Testis (tissue), 3 donors: ENCODE data around the gene MPC1L. TPM values are rescaled to one million over a fixed set of nuclear protein-coding genes. Genes with fewer than 3 reads are reported as not detected.

Source experiments
- DNase-seq: peaks from one replicate; pipeline ENCODE4 v3.0.0-alpha.2; 2019
- H3K27ac ChIP-seq, 2 donors: fragments of 200-600 bp; sonication (generic); one replicate each; pipeline ENCODE4 v1.5.1; 2019
- H3K27me3 ChIP-seq: fragments of 200-600 bp; sonication (generic); one replicate; pipeline ENCODE4 v1.5.1; 2019
- H3K36me3 ChIP-seq: fragments of 200-600 bp; sonication (generic); one replicate; pipeline ENCODE4 v1.5.1; 2017; ENCODE audit warnings: low read depth; ENCODE audit errors: missing control alignments
- H3K4me1 ChIP-seq: fragments of 200-600 bp; sonication (generic); one replicate; pipeline ENCODE4 v1.5.1; 2019
- H3K4me3 ChIP-seq, 2 donors: fragments of 200-600 bp; sonication (generic); one replicate each; pipeline ENCODE4 v1.5.1; 2017 to 2019
- H3K9me3 ChIP-seq: fragments of 200-600 bp; sonication (generic); one replicate; pipeline ENCODE4 v1.5.1; 2017
- POLR2A ChIP-seq: fragments of 450-650 bp; IDR thresholded peaks from one replicate; pipeline ENCODE4 v1.6.1; 2017; ENCODE audit warnings: antibody characterized with exemption, mild to moderate bottlenecking, moderate library complexity
- WGBS, 2 donors: methylation state at CpG; one replicate each; pipeline ENCODE4 v1.1.5; 2018; 5-methylcytosine and 5-hydroxymethylcytosine counted together
- intact Hi-C: fragments of 100-400 bp; cut with DNase I; formaldehyde crosslinking; loops from one replicate; pipeline ENCODE4 v1.15.1; 2023; ENCODE audit warnings: low total_unique reads
- polyA plus RNA-seq: library from polyadenylated mRNA; stranded (reverse); fragments of 350-450 nt; fragmentation: Illumina TruSeq; extraction: RNeasy Lipid Tissue Mini Kit (QIAGEN cat#74804); gene quantifications from one replicate; pipeline ENCODE4 v1.2.3, GENCODE V29; 2014; ENCODE audit warnings: low read depth, low replicate concordance; ENCODE audit not compliant: insufficient read depth
- total RNA-seq, 2 donors: library from RNA; depleted of rRNA; stranded (reverse); fragments of >200 nt; gene quantifications; one replicate each; pipeline ENCODE4 v1.2.3, GENCODE V29; 2016
- TF ChIP-seq, protein P1 (sequence below), 3 experiments: fragments of 450-650 bp in 2 of 3; fragments of 200-600 bp in 1 of 3; sonication (generic) in 1 of 3; IDR thresholded peaks; one replicate each; pipeline ENCODE4 v1.5.1; 2016 to 2019; ENCODE audit warnings: antibody characterized with exemption in 3 of 3, mild to moderate bottlenecking in 2 of 3, moderate library complexity in 1 of 3

Gene MPC1L
- total and polyA plus RNA-seq, 3 donors from 2014 or later = 8.5 to 17.3 (median 11.4) TPM

- no peaks in the 10 kb centered on the region for H3K9me3 ChIP-seq
- no peak overlapping the region for H3K27ac ChIP-seq
- H3K36me3 ChIP-seq = no peaks in the 10 kb centered on the region
- no peak for DNase-seq
- no peak overlapping the region for H3K4me3 ChIP-seq
- H3K4me1 ChIP-seq = no peaks in the 10 kb centered on the region
- 83 to 85% methylated on average over 1 of the region's 1 CpG for WGBS, 2 donors
- no peaks in the 10 kb centered on the region for H3K27me3 ChIP-seq
- intact Hi-C loops = no loop called here
- no peak for TF ChIP-seq POLR2A
- TF ChIP-seq, protein P1, sequence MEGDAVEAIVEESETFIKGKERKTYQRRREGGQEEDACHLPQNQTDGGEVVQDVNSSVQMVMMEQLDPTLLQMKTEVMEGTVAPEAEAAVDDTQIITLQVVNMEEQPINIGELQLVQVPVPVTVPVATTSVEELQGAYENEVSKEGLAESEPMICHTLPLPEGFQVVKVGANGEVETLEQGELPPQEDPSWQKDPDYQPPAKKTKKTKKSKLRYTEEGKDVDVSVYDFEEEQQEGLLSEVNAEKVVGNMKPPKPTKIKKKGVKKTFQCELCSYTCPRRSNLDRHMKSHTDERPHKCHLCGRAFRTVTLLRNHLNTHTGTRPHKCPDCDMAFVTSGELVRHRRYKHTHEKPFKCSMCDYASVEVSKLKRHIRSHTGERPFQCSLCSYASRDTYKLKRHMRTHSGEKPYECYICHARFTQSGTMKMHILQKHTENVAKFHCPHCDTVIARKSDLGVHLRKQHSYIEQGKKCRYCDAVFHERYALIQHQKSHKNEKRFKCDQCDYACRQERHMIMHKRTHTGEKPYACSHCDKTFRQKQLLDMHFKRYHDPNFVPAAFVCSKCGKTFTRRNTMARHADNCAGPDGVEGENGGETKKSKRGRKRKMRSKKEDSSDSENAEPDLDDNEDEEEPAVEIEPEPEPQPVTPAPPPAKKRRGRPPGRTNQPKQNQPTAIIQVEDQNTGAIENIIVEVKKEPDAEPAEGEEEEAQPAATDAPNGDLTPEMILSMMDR (IDR thresholded peaks at IDR 0.05) = no peak
These were observed 29.4 kb downstream of the MPC1L start for GRCh38 chrX:40652664-40653063.

- no peak overlapping the region for H3K27ac ChIP-seq
- H3K4me1 ChIP-seq = no peaks in the 10 kb centered on the region
- 57 to 69% methylated on average over 2 of the region's 2 CpGs for WGBS, 2 donors
- intact Hi-C loops = no loop called here
- TF ChIP-seq, protein P1 (IDR thresholded peaks at IDR 0.05) = no peak
- TF ChIP-seq POLR2A = no peak
- no peaks in the 10 kb centered on the region for H3K36me3 ChIP-seq
- no peaks in the 10 kb centered on the region for H3K27me3 ChIP-seq
- H3K4me3 ChIP-seq = no peak overlapping the region
- H3K9me3 ChIP-seq = no peaks in the 10 kb centered on the region
- no peak for DNase-seq
These were observed 30.3 kb downstream of the MPC1L start for GRCh38 chrX:40653535-40653934.

DNA sequence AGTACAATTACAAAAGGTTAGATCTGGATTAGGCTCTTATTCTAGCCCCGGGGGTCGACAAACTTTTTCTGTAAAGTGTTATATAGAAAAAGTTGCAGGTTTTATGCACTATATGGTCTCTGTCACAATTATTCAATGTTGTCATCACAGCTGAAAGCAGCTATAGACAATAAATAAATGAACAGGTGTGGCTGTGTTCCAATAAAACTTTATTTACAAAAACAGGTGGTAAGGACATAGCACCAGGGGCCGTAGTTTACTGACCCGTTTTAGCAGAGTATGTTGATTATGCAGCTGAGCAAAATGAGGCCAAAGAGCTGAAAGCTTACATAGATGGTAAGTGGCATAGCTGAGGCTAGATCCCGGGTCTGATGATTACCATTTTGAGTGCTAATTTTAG lies 37.2 kb downstream of the MPC1L start:
- intact Hi-C loops = no loop called here
- no peaks in the 10 kb centered on the region for H3K36me3 ChIP-seq
- H3K4me1 ChIP-seq = no peaks in the 10 kb centered on the region
- WGBS, 2 donors = 87 to 90% methylated on average over 5 of the region's 5 CpGs
- no peak overlapping the region for H3K4me3 ChIP-seq
- no peak for DNase-seq
- no peak overlapping the region for H3K27ac ChIP-seq
- no peaks in the 10 kb centered on the region for H3K9me3 ChIP-seq
- TF ChIP-seq POLR2A = no peak
- TF ChIP-seq, protein P1 (IDR thresholded peaks at IDR 0.05) = no peak
- no peaks in the 10 kb centered on the region for H3K27me3 ChIP-seq

GRCh38 chrX:40661489-40661888 lies 38.3 kb downstream of the MPC1L start:
- 91 to 98% methylated on average over 2 of the region's 2 CpGs for WGBS, 2 donors
- Histone ChIP-seq H3K4me3 (no peak overlapping the region), H3K4me1 (no peaks in the 10 kb centered on the region), H3K27ac (no peak overlapping the region), H3K36me3 (no peaks in the 10 kb centered on the region), H3K9me3 (no peaks in the 10 kb centered on the region), H3K27me3 (no peaks in the 10 kb centered on the region)
- intact Hi-C loops = no loop called here
- TF ChIP-seq, protein P1 (IDR thresholded peaks at IDR 0.05) = no peak
- no peak for TF ChIP-seq POLR2A
- DNase-seq = no peak

GRCh38 chrX:40663078-40663740 lies 40.0 kb downstream of the MPC1L start:
- Histone ChIP-seq H3K4me1 (no peaks in the 10 kb centered on the region), H3K9me3 (no peaks in the 10 kb centered on the region), H3K27ac (no peak overlapping the region), H3K4me3 (no peak overlapping the region), H3K27me3 (no peaks in the 10 kb centered on the region), H3K36me3 (no peaks in the 10 kb centered on the region)
- TF ChIP-seq, protein P1 (IDR thresholded peaks at IDR 0.05) = no peak
- no peak for TF ChIP-seq POLR2A
- intact Hi-C loops = no loop called here
- 90 to 92% methylated on average over 3 of the region's 3 CpGs for WGBS, 2 donors
- DNase-seq = no peak
